ENCODE measurements around the gene TMEM178B.

TMEM178B gene

DNA sequence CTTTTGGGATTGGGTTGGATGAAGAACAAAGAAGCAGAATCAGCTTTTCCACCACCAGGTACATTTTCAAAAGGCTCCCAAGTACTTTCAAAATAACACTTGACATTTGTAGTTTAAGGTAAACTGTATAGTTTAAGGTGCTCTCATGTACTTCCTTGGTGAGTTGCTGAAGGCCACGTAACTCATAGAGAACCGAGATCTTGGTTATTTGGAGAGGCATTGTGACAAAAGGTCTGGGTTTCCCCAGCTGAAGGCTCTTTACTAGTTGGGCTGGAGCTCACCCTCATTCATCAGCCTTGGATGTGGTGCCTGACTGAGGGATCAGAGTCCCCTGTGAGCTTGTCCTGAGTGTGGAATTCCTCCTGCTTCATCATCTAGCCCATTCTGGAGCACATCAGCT, 191.8 kb downstream of the TMEM178B start:
- TF ChIP-seq, protein P1, sequence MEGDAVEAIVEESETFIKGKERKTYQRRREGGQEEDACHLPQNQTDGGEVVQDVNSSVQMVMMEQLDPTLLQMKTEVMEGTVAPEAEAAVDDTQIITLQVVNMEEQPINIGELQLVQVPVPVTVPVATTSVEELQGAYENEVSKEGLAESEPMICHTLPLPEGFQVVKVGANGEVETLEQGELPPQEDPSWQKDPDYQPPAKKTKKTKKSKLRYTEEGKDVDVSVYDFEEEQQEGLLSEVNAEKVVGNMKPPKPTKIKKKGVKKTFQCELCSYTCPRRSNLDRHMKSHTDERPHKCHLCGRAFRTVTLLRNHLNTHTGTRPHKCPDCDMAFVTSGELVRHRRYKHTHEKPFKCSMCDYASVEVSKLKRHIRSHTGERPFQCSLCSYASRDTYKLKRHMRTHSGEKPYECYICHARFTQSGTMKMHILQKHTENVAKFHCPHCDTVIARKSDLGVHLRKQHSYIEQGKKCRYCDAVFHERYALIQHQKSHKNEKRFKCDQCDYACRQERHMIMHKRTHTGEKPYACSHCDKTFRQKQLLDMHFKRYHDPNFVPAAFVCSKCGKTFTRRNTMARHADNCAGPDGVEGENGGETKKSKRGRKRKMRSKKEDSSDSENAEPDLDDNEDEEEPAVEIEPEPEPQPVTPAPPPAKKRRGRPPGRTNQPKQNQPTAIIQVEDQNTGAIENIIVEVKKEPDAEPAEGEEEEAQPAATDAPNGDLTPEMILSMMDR (IDR thresholded peaks at IDR 0.05; ENCODE audit: low read depth, low read length, missing control alignments), result no peak
- H3K4me3 ChIP-seq (replicated peaks; ENCODE audit: low read depth, low read length), result no peak overlapping the region
- DNase-seq (ENCODE audit: extremely low read depth, low read depth), result no peak

DNA sequence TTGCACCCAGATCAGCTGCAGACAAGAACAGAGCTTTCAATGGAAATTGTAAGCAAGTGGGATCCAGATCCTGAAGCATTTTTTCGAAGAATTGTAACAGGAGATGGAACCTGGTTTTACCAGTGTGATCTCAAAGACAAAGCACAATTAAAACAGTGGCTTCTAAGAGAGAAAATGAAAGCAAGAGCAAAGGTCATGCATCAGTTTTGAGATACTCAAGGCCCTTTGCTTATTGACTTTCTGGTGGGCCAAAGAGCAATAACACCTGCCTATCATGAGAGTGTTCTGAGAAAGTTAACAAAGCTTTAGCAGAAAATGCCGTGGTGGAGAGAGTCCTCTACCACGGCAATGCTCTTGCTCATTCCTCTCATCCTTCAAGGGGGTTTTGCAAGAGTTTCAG, 194.8 kb downstream of the TMEM178B start:
- TF ChIP-seq, protein P1 (IDR thresholded peaks at IDR 0.05; ENCODE audit: low read depth, low read length, missing control alignments), result no peak
- H3K4me3 ChIP-seq (replicated peaks; ENCODE audit: low read depth, low read length), result no peak overlapping the region
- DNase-seq (ENCODE audit: extremely low read depth, low read depth), result no peak

DNA sequence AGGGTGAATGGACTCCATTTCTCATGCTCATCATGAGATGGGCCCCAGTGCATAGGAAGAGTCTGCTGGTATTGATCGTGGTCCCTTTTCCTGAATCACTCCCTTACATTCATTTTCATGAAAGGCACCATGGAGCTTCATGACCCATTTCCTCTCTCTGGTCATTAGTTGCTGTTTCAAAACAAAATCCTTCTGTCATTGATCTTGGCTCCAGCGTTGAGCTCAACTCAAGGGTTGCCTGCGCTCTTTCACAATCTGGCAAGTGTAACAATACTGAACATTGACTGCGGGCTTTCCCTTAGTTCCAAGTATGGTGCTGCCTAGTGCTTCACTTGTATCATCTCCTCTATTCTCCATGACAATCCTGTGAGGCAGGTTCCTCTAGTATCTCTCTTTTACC, 197.6 kb downstream of the TMEM178B start:
- no peak overlapping the region for H3K4me3 ChIP-seq (replicated peaks; ENCODE audit: low read depth, low read length)
- TF ChIP-seq, protein P1 (IDR thresholded peaks at IDR 0.05; ENCODE audit: low read depth, low read length, missing control alignments), result no peak
- no peak for DNase-seq (ENCODE audit: extremely low read depth, low read depth)

DNA sequence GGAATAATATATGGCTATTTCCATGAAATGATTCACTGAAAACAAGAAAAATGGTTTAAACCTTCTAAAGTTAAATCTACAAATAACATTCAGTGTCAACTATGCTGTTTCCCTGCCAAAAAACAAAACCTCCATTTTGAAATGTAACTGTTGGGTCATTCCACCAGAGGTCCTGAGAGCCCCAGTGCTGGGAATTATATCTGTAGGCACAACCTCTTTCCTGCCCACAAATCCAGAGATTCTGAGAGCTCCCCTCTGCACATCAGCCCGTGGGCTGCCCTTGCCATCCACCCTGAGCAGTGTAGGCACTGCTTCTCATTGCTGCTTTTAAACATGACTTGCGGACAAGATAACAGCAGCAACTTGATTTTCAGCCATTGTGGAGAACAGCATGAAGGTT, 198.6 kb downstream of the TMEM178B start:
- TF ChIP-seq, protein P1 (IDR thresholded peaks at IDR 0.05; ENCODE audit: low read depth, low read length, missing control alignments), result no peak
- DNase-seq (ENCODE audit: extremely low read depth, low read depth), result no peak

DNA sequence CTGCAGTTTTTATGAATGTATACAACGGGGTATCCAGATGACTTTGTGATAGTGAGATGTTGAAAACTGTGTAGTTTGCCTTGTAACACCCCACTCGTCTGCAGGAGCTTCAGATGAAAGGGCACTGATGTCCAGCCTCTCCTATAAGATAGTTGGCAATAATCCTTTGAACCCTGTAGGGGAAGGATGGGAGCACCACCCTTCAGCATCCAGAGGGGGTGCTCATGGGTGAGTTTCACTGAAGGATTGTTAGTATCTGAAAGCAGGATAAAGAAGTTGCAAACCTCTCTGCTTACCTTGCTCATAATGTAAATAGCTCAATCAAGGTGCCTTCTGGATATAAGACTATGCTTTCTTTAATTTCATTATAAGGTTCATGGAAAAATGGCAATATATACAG, 201.5 kb downstream of the TMEM178B start:
- DNase-seq (ENCODE audit: extremely low read depth, low read depth), result no peak
- H3K4me3 ChIP-seq (replicated peaks; ENCODE audit: low read depth, low read length), result no peak overlapping the region
- TF ChIP-seq, protein P1 (IDR thresholded peaks at IDR 0.05; ENCODE audit: low read depth, low read length, missing control alignments), result no peak

More for the DNA sequence above, 198.6 kb downstream of the TMEM178B start:
- H3K4me3 ChIP-seq (replicated peaks; ENCODE audit: low read depth, low read length), result no peak overlapping the region

DNA sequence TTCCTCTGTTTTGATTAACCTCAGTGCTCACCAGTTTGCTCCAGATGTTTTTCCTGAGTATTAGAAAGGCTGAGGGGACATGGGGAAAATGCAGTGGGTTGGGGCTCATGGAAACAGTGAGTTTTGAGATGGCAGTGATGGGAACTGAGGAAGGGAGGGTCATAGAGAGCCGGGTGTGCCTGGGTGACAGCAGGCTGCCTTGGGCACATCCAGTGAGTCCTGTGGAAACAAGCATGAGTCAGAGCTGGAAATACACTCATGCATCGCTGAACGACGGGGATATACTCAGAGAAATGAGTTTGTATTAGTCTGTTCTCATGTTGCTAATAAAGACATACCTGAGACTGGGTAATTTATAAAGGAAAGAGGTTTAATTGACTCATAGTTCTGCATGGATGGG, 202.2 kb downstream of the TMEM178B start:
- TF ChIP-seq, protein P1 (IDR thresholded peaks at IDR 0.05; ENCODE audit: low read depth, low read length, missing control alignments), result no peak
- no peak overlapping the region for H3K4me3 ChIP-seq (replicated peaks; ENCODE audit: low read depth, low read length)
- no peak for DNase-seq (ENCODE audit: extremely low read depth, low read depth)

DNA sequence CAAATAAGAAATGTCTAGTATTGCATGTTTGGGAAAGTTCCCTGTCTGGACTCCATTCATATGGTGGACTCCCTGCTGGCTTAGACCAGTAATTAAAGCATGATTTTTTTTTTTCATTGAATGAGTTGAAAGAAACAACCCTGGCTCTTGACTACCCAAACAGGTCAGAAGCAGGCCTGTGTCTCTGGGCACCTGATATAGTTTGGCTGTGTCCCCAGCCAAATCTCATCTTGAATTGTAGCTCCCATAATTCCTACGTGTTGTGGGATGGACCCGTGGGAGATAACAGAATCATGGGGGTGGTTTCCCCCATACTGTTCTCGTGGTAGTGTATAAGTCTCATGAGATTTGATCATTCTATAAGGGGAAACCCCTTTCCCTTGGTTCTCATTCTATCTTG, 206.2 kb downstream of the TMEM178B start:
- TF ChIP-seq, protein P1 (IDR thresholded peaks at IDR 0.05; ENCODE audit: low read depth, low read length, missing control alignments), result no peak
- H3K4me3 ChIP-seq (replicated peaks; ENCODE audit: low read depth, low read length), result no peak overlapping the region
- DNase-seq (ENCODE audit: extremely low read depth, low read depth), result no peak

Data from HFF-Myc (cell line).